HG03571 (cell line): ENCODE data around the gene BEST3.
A peak's percentile ranks its signal among the peaks of the same experiment; 100 is the strongest.

Experiments used
- ATAC-seq: cut with Tn5 transposase; IDR thresholded peaks from one replicate; pipeline ENCODE4 v1.9.1; 2021; ENCODE audit not compliant: unreplicated experiment

The BEST3 gene

DNA sequence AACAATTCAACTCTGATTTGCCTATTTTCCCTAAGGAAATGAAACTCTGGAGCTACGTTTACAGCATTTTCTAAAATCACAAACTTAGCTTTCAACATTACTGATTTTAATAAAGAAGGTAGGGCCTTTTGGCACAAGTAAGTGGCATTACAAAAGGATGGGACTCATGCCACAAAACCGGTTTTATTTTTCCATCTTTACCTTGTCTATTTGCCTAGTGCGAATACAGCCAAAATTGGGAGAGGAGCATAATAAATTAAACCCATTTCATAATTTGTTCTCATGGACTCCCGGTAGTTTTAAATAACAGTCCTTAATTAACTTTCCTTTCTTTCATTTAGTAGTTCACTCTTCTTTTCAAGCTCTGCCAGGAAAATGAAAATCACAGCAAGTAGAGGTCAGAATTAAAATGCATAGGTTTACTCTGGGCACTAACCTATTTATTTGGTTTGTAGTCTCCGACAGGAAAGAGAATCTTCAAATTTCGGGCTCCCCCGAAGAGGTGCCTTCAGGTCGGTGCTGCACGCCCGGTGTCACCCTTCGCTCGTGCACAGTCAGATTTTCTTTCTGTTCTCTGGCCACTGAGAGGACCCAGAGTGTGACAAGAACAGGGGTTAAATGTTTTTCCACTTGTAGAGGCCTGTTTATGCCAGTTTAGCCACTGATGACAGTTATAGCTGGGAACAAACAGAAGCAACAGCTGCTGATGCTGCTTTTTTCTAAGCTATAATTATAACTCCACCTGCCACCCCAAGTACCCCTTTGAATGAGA, at the start of gene BEST3:
BEST3 (minus strand) TSS at position 535 of the 772 bp plus-strand sequence. CDS start 1,505 bp downstream, outside the sequence.
- no peak for ATAC-seq

DNA sequence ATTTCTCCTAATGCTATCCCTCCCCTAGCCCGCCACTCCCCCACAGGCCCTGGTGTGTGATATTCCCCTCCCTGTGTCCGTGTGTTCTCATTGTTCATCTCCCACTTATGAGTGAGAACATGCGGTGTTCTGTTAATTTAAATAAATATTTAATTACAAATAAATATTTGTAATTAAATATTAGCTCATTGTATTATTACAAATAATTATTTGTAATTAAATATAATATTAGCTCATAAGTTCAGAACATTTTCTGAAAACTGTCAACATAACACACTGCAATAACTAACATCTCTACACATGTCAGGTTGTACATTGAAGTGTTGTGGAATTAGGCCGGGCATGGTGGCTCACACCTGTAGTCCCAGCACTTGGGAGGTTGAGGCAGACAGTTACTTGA, 45.0 kb upstream of the BEST3 start:
- ATAC-seq = no peak

DNA sequence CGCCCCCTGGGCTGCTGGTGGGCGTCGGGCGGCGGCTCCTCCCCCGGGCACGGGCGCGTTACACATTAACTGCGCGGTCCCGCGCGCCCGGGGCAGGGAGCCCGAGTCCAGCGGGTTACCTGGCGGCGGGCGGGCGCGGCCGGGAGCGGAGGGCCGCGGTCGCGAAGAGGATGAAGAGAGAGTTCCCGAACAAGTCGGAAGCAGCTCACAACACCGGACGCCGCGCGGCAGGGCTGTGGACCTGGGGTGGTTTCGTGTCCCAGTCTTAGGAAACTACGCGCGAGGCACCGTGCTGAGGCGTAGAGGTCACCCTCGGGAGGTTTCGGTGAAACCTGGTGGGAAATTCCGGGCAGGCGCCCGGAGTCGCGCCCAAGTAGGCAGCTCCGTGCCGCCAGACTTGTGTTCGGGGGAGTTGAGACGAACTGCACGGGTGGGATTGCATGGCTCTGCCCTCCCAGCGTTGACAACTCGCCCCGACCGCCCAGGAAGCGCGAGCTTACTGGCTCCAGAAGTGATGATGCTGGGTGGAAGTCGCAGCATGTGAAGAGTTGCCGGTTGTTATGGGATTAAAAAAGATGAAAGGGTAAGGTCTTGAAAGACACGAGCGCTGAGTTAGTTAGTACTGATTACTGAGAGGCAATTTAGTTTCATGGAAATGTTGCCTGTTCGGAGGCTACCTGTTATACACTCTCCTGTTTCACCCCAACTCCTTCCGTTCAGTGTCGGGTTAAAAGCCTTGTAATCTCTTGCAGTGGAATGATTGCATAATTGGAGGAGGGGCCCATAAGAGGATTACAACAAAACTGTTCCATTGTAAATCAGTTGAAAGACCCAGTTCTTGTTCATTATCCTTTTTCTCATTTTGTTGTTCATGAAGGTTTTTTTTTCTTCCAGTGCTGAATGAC, 40.4 kb upstream of the BEST3 start:
- ATAC-seq = peak; percentile 41

DNA sequence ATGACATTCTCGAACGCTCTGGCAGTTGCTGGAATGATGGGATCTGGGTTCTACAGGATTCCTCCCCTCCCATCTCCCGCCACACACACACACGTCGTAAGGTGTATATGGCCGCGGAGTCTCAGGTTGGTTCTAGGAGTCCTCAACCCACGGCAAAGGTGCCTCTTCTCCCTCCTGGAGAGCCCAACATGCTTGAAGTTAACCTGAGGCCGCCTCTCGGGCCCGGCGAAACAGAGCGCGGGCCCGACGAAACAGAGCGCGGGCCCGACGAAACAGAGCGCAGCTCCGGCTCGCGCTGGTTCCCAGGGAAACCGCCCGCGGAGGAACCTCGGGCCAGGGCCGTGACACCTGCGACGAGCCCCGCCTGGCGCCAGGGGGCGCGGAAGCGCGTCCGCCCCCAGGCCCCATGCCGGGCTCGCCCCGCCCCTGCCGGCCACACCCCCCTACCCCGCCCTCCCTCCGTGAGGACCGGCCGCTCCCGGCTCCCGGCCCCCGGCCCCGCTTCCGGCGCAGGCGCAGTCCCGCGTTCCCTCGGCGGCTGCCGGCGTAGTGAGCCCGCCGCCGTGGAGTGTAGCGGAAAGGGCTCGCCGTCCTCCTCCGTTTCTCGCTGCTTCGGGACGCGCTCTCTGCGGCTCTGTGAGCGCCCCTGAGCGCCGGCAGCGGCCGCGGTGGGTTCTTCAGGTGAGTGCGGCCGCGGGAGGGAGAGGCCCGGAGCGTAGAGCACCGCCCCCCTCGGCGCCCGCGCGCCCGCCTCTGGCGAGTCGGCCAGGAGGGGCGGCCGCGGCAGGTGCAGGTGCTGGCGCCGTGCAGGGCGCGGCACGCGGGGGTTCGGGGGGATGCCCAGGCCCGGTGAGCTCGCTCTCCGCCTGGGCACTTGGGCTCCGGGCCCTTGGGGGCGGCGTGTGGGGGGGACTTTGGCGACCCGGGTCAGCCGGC, 39.5 kb upstream of the BEST3 start, which contains the start of gene RAB3IP:
RAB3IP (plus strand) TSS at position 510 of the 936 bp plus-strand sequence. CDS start 16,549 bp downstream, outside the sequence.
- ATAC-seq = peak; percentile 81

DNA sequence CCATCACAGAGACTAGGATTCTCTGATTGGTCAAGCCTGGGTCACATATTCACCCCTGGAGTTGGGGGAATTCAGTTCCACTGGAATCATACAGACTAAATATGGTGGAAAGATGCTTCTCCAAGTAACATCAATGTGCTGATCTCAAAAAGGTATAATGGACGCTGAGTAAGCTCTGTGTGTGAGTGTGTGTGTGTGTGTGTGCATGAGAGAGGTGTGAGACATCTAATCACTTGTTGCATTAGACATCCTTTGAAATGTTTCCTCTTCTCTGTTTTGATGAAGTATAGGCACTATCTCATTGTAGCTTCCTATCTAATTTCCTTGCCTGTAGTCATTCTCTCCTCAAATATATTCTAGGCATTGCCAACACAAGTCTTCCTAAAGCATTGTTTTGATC, 34.5 kb upstream of the BEST3 start:
- no peak for ATAC-seq

DNA sequence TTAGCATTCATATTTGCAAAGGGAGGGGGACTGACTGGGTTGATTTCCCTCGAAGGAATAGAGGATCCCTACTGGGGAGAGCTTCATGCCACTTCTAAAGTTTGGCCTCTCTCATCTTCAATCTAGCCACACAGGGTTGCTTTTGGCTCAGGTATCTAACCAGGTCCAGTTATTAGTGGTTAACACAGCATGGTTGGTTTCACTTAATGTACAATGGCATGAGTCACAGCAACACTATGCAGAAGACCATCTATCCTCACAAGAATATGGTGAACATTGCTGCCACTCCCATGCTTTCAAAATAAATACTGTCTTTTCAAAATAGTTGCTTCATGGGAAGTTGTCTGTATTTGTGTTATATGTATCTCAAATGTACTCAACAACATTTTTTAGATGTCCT, 33.0 kb upstream of the BEST3 start:
- ATAC-seq = no peak

DNA sequence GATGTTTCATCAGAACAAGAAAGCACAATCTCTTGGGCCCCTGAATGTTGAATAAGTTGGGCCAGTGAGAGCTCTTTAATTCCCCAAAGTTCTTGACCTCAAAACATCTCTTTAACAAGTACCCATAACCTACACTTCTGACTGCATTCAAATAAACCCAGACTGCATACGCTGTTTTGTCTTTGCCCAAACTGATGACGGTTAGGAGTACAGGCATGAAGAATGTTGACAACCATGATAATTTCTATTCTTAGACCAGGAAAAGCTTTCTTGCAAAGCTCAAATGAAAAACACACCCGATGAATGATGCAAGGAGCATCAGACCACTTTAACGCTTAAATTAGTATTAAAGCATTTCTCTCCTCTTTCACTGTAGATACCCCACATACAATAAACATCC, 27.8 kb upstream of the BEST3 start:
- no peak for ATAC-seq

DNA sequence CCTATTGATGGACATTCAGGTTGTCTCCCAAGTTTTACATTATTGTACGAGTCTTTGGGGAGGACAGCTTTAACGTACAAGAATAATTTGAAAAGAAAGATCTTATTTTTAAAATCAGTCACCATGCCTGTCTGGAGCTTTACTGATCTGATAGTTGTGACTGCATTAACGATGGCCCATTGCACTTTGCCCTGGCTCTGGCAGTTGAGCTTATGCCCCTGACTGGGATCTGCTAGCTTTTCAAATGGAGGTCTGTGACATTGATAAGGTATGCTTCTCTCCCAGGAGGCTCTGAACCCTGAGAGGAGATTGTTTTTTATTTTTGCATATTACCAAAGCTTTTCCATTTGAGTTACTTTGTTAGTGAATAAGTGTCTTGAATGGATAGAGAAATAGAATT, 21.6 kb upstream of the BEST3 start:
- ATAC-seq = no peak

DNA sequence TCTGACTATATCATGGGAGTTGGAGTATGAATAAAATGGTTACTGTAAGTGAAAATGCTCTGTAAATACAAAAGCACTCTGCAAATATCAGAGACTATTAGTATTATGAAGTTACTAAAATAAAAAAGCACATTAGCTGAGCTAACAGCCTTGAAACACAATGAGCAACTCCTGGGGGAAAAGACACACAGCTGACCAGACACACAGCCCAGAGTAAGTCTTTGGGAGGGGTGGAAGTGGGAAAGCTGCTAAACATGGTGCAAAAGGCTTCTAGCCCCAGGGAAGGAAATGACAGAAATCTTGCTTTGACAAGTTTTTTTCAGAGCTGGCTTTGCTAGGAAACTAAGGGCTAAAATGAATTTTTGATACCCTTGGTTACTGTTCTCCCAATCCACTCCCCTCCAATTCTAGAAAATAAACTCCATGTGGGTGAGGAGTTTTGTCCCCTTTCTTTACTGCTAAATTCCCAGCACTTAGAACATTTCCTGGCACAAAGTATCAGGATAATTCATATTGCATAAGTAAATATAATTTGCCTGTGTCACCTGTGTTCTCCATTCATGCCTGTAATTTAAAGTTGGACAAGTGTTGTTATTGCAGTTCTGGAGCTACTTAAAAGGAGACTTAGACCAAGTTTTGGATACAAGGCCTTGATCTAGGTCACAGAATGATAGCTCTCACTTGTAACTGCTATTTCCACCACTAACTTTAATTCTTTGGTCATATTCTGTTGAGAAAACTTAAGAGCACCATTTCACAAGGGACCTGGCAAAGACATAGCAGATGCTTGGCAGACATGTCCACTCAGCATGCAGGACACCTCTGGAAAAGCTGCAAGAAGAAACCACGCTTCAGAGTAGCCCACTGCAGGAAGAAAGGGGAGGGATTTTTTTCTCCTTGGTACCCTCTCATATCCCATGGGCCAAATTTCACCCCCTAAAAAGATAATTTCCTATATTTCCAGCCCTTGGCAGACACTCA, 20.5 kb upstream of the BEST3 start:
- no peak for ATAC-seq

DNA sequence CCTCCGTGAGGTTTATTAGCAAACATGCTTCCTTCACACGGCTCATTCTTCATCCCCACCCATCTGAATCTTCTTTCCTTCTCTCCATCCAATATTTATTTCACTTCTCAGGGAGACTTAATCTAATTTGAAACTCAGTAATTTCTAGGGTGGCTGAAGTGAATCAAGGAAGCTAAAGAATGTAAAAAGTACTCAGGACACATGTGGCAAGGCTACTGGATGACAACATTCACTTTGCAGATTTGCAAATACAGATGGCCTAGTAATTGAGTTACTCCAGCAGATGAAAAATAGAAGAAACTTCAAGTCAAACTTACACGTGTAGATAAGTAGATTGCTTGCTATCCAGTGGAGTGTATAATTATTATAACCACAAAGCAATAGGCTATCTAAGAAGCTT, 15.4 kb upstream of the BEST3 start:
- ATAC-seq = no peak

DNA sequence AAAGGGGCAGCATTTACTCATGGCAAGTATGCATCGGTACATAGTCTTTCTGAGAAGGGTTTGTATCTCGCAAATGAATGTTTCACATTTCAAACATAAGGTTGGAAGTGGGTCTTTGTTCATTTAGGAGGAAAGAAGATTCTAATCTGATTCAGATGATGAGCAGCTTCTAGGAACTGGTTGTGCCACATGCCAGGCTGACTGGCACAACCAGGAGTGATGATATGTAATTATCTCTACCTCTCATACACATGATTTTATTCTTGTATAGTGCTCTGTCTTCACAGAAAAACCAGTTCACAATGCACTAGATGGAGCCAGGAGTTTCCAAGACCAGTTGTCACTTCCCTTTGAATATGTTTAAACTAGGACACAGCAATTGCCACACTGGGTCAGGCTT, 13.7 kb upstream of the BEST3 start:
- ATAC-seq = no peak

DNA sequence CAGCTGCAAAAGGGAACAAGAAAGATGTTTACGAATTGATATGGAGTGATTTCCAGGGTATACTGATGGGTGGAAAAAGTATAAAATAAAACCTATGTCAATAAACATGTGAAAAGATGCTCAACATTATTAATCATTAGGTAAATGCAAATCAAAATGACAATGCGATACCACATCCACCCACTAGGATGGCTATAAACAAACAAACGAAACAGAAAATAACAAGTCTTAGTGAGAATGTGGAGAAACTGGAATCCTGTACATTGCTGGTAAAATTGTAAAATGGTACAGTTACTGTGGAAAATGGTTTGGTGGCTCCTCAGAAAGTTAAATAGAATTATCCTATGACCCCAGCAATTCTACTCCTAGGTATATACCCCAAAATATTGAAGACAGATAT, 9.5 kb upstream of the BEST3 start:
- no peak for ATAC-seq

DNA sequence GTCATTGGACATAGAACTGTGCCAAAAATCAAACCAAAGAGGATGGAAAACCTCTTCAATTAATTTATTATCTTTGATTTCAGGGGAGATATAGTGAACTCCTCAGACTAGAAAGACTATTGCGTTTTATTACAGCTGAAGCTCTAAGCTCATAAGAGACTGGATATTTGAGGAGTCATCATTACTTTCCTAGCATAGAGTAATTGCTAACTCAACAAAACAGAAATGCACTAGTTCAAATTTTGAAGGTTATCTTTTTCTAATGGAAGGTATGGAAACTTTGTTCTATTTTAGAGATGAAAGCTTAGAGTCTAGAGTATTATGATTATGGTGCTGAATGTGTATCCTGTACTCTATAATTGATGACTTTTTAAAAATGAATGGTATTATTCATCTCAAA, 5.3 kb upstream of the BEST3 start:
- ATAC-seq = no peak

DNA sequence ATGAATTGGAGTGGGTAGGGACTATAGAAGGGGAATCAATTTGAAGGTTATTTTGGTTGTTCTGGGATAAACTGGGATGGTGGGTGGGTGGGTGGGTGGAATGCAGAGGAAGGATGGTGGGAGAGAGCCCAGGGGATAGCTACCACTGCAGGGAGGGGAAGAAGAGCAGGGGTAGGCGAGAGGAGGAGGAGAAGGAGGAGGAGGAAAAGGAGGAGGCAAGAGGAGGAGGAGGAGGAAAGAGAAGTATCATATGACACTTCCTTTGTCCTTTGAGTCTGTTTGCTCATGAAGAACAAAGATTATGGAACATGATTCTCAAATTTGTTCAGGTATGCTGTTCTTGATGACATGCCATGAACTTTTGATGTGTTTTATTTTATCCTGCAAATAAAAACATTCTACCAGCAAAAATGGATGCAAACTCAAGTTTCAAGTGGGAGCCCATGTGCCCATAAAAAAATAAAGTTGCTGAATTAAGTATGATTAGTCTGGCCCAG, 4.1 kb upstream of the BEST3 start:
- ATAC-seq = no peak

DNA sequence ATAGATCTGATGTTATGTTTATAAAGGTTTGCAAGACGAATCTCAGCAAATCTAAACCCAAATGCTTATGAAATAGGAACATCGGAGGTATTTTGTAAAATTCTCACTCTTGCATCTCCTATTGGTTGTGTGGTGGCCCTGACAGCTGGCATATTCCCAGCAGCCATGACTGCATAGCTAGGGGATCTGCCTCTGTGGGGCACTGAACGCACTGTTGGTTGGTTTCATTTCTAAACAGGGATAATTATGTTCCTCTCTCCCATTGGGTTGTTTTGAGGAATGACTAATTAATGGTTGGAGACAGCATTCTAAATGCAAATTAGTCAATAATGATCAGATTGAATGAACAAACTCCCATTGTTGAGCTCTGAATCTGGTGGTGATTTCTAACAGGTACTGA, 2.7 kb upstream of the BEST3 start:
- no peak for ATAC-seq

DNA sequence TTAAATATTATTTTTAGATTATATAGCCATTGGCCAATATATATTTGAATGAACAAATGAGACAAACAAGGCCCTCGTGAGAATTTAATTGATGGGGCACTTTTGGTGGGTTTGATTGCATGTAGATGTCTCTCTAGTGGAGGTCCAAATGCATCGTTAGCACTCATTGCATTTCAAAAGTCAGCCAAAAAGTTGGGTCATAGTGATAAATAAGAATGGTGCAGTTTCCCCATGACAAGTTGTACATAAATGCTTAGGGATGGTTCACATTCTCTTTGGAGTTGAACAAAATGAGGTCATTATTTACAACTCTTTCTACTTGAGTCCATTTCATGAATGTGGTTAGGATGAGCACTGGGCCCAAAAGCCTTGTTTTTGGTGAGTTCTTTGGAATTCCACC, 1.0 kb downstream of the BEST3 start:
- no peak for ATAC-seq

DNA sequence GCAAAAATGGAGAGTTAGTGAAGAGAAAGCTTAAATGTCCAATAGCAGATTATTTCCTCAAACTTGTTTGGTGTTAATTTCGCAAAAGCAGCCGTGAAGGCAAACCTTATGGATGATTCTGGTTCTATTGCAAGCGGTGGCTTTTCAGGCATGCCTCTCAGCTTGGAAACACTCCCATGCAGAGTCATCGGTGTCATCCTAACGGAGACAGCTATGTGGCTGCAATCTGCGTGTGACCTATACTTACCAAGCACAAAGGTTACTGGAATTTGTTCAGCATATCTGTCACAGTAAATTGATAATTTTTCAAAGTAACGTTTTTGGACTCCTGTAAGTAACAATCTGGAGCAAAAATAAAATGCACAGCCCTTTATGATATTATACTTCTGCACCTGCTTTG, 5.0 kb downstream of the BEST3 start:
- ATAC-seq = no peak

DNA sequence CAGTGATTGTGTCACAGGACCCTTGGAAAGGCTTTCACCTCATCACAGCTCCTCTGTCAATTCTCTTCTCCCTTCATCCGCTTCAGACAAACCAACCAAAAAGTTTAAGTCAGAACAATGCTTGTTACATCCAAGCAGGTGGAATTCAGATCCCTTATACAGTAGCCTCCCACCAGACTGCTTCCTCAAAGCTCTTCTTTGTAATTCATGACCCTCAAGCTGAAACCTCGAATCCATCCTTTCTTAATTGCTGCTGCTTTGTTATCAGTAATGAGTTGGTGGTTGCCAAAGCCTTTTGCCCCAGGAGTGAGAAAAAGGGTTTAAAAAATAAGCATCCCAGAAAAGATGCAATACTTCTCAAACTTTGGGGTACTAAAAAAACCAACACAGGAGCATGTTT, 9.5 kb downstream of the BEST3 start:
- ATAC-seq = no peak
